ENCODE results near the gene RBBP7.

- TF ChIP-seq, protein P1, sequence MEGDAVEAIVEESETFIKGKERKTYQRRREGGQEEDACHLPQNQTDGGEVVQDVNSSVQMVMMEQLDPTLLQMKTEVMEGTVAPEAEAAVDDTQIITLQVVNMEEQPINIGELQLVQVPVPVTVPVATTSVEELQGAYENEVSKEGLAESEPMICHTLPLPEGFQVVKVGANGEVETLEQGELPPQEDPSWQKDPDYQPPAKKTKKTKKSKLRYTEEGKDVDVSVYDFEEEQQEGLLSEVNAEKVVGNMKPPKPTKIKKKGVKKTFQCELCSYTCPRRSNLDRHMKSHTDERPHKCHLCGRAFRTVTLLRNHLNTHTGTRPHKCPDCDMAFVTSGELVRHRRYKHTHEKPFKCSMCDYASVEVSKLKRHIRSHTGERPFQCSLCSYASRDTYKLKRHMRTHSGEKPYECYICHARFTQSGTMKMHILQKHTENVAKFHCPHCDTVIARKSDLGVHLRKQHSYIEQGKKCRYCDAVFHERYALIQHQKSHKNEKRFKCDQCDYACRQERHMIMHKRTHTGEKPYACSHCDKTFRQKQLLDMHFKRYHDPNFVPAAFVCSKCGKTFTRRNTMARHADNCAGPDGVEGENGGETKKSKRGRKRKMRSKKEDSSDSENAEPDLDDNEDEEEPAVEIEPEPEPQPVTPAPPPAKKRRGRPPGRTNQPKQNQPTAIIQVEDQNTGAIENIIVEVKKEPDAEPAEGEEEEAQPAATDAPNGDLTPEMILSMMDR (IDR thresholded peaks at IDR 0.05): no peak
- TF ChIP-seq POLR2A (IDR thresholded peaks at IDR 0.05): no peak
Measured at GRCh38 chrX:16897445-16897844, 27.3 kb upstream of the RBBP7 start.
